HuH-7 (cell line): Measurements from ENCODE around the gene NCAPD2.
"Not testable (repeated sequence)": the region's sequence is repeated elsewhere in the genome, so short reads cannot be mapped to it uniquely, and the experiment has no call there.

Experiments
- DNase-seq: peaks from one replicate; pipeline ENCODE4 v3.0.0; 2011; ENCODE audit warnings: low spot score

The NCAPD2 gene

GRCh38 chr12:6492838-6493496 is 935 bp upstream of the NCAPD2 start, which contains the start of gene MRPL51:
Gene MRPL51 (minus strand): TSS chr12:6493262. CDS start chr12:6493136, 126 bp downstream.
- DNase-seq, result peak; percentile 91

- DNase-seq, result no peak
Observed at GRCh38 chr12:6494258-6494743, 399 bp downstream of the NCAPD2 start.

- DNase-seq, result no peak
Observed at GRCh38 chr12:6494968-6495367, 1.1 kb downstream of the NCAPD2 start.

GRCh38 chr12:6497291-6497690 is 3.4 kb downstream of the NCAPD2 start:
- not testable (repeated sequence) for DNase-seq

GRCh38 chr12:6500466-6500865 is 6.6 kb downstream of the NCAPD2 start:
- DNase-seq, result no peak

- no peak for DNase-seq
Observed at GRCh38 chr12:6507102-6507998, 13.4 kb downstream of the NCAPD2 start.

- DNase-seq, result no peak
Observed at GRCh38 chr12:6508087-6508486, 14.2 kb downstream of the NCAPD2 start.

- no peak for DNase-seq
Observed at GRCh38 chr12:6520186-6520585, 26.3 kb downstream of the NCAPD2 start.

- DNase-seq, result no peak
Observed at GRCh38 chr12:6522193-6522592, 28.3 kb downstream of the NCAPD2 start.

- no peak for DNase-seq
Observed at GRCh38 chr12:6523708-6524107, 29.8 kb downstream of the NCAPD2 start.

- DNase-seq, result no peak
Observed at GRCh38 chr12:6524648-6525047, 30.7 kb downstream of the NCAPD2 start.

- DNase-seq, result no peak
Observed at GRCh38 chr12:6526201-6526600, 32.3 kb downstream of the NCAPD2 start.

GRCh38 chr12:6526766-6527525 is 33.0 kb downstream of the NCAPD2 start:
- no peak for DNase-seq

- no peak for DNase-seq
Observed at GRCh38 chr12:6527711-6528110, 33.8 kb downstream of the NCAPD2 start.

GRCh38 chr12:6528539-6529235 is 34.8 kb downstream of the NCAPD2 start:
- DNase-seq, result no peak

GRCh38 chr12:6529291-6529737 is 35.4 kb downstream of the NCAPD2 start:
- DNase-seq, result no peak

GRCh38 chr12:6530576-6531260 is 36.8 kb downstream of the NCAPD2 start:
- DNase-seq, result no peak

- DNase-seq, result no peak
Observed at GRCh38 chr12:6532051-6532926, 38.4 kb downstream of the NCAPD2 start.

GRCh38 chr12:6532927-6533652 is 39.2 kb downstream of the NCAPD2 start:
- peak; percentile 70 for DNase-seq

- no peak for DNase-seq
Observed at GRCh38 chr12:6533653-6533922, 39.7 kb downstream of the NCAPD2 start.
